GM21825 (cell line): ENCODE results near the gene CSNK1E.
"Not testable (repeated sequence)": the region's sequence is repeated elsewhere in the genome, so short reads cannot be mapped to it uniquely, and the experiment has no call there.

Source experiments
- ATAC-seq: cut with Tn5 transposase; IDR thresholded peaks from one replicate; pipeline ENCODE4 v1.9.1; 2021; ENCODE audit warnings: mild to moderate bottlenecking, moderate library complexity; ENCODE audit not compliant: unreplicated experiment

Gene CSNK1E

GRCh38 chr22:38317122-38317994, at the start of gene CSNK1E:
Gene CSNK1E (minus strand): TSS chr22:38317433. CDS start chr22:38314157, 3,276 bp downstream.
- no peak for ATAC-seq

GRCh38 chr22:38365829-38366228, 48.6 kb upstream of the CSNK1E start:
- not testable (repeated sequence) for ATAC-seq

GRCh38 chr22:38365174-38365573, 47.9 kb upstream of the CSNK1E start:
- ATAC-seq, result not testable (repeated sequence)

- ATAC-seq, result not testable (repeated sequence)
These were observed 43.3 kb upstream of the CSNK1E start for GRCh38 chr22:38360560-38360959.

GRCh38 chr22:38359817-38360216, 42.6 kb upstream of the CSNK1E start:
- not testable (repeated sequence) for ATAC-seq

DNA sequence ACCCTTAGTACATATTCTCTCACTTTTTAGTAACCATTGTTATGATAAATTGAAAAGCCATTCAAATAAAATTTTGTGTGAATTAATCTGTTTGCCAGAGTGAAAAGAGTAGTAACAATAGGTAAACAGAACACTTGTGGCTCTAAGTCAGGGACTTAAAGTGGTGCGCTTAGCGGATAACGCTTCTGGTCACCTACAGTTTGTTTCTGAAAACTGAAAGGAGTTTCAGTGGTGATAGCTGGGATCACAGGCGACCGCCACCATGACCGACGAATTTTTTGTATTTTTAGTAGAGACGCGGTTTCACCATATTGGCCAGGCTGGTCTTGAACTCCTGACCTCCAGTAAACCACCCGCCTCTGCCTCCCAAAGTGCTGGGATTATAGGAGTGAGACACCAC, 40.7 kb upstream of the CSNK1E start:
- not testable (repeated sequence) for ATAC-seq

- no peak for ATAC-seq
These were observed 38.0 kb upstream of the CSNK1E start for GRCh38 chr22:38355275-38355674.

GRCh38 chr22:38353701-38354100, 36.5 kb upstream of the CSNK1E start:
- no peak for ATAC-seq

DNA sequence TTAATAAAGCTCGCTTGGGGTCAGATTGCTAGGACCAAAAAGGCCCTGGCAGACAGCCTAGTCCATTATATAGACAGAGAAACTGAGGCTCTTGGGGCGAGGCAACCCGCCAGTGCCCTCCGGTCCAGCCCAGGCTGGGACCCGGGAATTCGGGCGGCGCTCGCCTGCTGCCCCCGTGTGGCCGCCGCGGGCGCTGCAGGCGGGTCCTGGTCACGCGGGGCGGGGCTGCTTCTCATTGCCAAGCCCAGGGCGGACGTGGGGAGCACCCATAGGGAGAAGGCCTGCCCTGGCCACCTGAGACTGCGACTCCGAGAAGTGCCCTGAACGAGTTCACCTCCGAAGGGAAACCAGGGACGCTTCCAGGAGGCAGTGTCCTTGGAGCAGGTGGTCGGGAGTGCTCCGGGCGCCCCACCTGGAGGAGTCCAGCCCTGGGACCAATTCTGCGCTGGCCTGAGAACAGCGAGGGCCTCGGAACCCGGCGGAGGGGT, 36.0 kb upstream of the CSNK1E start:
- no peak for ATAC-seq

GRCh38 chr22:38352436-38352835, 35.2 kb upstream of the CSNK1E start:
- no peak for ATAC-seq

DNA sequence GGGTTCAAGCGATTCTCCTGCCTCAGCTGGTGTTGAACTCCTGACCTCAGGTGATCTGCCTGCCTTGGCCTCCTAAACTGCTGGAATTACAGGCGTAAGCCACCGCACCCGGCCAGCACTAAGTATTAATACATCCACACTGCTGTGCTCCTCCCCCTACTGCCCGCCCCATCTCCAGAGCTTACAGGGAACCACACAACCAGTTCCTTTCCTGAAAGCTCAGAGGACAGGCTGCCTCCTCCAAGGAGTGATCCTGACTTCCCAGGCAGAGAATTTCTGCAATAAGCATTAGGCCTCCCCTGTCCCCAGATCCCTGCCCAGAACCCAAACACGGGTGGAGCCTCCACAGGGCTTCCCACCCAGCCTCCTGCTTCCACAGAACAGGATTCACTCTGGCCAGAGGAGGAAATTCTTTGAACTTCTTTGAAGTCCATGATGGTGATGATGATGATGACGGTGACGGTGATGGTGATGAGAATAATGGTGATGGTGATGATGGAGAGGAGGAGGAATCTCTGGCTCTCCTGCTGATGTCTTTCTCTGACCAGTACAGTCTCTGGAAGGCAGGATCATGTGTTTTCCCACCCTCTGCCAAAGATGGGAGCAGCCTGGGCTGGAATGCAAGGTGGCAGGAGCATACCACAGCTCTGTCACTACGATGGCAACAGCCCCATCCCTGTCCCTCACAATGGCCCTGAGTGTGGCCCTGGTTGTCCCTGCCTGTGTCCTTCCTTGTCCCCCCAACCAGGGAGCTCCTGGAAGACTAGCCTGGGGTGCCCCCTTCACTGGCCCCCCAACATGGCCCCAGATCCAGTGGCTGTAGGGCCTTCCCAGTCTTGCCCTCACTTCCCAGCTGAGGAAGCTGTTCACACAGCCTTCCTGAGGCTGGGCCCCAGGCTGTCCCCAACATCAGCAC, 33.5 kb upstream of the CSNK1E start:
- ATAC-seq, result no peak

DNA sequence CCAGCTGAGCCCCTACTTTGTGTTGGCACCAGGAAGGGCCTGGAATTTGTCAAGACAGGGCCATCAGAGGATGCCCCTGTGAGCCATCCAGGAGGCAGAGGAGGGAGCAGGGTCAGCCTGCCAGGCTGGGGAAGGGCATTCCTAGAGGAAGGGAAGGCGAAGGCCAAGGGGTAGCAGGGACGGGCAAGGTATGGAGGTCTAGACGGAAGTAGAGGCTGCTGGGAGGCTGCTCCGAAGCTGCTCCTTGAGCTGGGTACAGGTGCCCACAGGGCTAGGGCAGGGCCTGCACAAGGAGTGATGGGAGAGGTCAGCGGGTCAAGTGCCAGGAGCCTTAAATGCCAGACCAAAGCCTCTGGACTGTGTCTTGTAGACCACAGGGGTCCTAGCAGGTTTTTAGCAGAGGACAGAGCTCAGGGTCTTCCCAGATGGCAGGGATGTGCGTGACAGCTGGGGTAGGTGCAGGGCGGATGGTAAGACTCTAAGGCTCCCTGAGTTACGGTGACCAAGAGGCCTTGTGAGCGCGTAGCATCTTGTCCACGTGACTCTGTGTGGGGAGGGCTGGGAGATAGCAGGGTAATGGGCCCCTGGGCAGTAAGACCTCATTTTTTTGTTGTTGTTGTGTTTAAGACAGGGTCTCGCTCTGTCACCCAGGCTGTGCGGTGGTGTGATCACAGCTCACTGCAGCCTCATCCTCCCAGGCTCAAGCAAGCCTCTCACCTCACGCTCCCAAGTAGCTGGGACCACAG, 31.7 kb upstream of the CSNK1E start:
- no peak for ATAC-seq

- ATAC-seq, result no peak
These were observed 30.9 kb upstream of the CSNK1E start for GRCh38 chr22:38347944-38348750.

DNA sequence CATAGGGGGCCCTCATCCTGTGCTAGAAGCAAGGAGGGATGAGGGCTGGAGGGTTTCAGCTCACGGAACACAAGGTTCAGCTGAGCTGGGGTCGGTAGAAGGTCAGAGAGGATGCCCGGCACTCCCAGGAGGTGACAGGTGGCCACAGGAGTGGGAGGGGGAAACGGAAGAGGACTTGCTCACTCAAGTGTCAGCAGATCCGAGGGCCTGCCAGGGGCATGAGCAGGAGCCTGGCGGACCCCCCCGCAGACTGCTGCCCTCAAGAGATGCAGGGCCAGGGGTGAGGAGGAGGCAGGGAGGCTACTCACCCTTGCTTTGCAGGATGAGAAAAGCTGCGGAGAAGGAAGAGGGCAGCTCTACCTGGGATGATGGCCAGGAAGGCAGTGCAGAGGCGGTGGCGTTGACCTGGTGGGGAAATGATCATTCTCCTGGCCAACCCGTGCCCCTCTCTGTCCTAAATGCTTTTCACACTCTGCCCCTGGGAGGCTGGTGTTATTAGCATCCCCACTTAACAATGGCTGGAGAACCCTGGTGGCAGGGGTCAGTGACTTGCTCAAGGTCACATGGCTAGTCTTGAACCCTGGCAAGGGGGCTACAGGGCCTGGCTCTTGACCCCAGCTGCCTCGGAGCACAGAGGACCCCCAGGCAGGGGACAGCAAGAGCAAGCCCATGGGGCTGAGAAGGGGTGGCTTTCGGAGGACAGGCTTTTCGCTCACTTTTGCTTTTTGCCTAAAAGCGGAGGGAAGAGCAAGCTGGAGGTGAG, 30.1 kb upstream of the CSNK1E start:
- ATAC-seq, result no peak

DNA sequence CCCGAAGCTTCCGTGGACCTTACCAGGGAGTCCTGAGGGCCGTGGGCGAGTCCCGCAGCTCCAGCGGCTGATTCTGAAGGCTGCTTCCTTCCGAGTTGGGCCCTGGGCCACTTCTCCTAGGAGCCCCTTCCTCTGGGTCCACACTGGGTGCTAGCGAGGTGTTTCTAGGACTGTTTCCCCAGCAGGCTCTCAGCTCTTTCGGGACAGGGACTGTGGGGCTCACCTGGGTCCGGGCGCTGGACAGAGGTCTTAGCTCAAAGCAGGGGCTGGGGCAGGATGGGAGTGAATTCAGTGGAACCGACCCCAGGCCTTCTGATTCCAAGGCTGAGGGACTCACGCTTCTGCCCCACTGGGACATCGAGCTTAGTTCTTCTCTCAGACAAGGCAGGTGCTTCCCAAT, 29.3 kb upstream of the CSNK1E start:
- ATAC-seq, result no peak

GRCh38 chr22:38345782-38346181, 28.5 kb upstream of the CSNK1E start:
- no peak for ATAC-seq

DNA sequence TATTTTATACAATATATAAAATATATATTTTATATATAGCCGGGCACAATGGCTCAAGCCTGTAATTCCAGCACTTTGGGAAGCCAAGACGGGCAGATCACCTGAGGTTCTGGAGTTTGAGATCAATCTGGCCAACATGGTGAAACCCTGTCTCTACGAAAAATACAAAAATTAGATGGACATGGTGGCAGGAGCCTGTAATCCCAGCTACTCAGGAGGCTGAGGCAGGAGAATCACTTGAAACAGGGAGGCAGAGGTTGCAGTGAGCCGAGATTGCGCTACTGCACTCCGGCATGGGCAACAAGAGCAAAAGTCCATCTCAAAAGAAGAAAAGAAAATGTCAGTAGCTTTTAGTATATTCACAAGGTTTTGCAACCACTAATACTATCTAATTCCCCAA, 22.7 kb upstream of the CSNK1E start:
- not testable (repeated sequence) for ATAC-seq

- ATAC-seq, result no peak
These were observed 21.6 kb upstream of the CSNK1E start for GRCh38 chr22:38338772-38339379.

DNA sequence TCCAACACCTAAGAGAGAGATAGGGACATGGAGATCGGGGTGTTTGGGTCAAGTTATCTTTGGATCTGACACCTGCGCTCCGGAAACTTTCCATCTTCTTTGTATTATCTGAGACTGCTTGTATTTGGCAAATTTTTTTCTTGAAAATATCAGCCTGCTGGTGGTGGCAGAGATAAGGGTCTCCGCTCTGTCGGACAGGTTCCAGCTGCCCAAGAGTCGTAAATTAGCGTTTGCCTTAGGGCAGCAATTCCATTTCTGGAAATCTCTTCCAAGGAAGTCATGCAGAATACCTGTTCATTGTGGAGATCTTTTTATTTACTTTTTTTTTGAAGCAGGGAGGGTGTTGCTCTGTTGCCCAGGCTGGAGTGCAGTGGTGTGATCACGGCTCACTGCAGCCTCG, 19.5 kb upstream of the CSNK1E start:
- no peak for ATAC-seq
